Measurements from ENCODE around the gene SLC35F1.

Gene SLC35F1

GRCh38 chr6:118319894-118320649 lies 413.0 kb downstream of the SLC35F1 start:
- Histone ChIP-seq H3K27ac (ENCODE audit: low read depth, low read length, severe bottlenecking) (no peak overlapping the region), H3K9me3 (ENCODE audit: control insufficient read depth, low read length) (no peaks in the 10 kb centered on the region), H3K4me3 (ENCODE audit: extremely low read depth, insufficient read depth, low read length, poor library complexity, severe bottlenecking) (no peak overlapping the region), H3K36me3 (ENCODE audit: control insufficient read depth, insufficient read depth, low read length) (no peaks in the 10 kb centered on the region), H3K4me1 (ENCODE audit: control insufficient read depth, insufficient read depth, low read length, poor library complexity, severe bottlenecking) (peaks cover 1% of the 10 kb centered on the region)
- WGBS, 2 experiments (ENCODE audit: insufficient coverage in 2 of 2), result 94 to 100% methylated on average over 2 of the region's 5 CpGs

- peaks cover 5% of the 10 kb centered on the region for H3K4me1 ChIP-seq (ENCODE audit: control insufficient read depth, insufficient read depth, low read length, poor library complexity, severe bottlenecking)
- no peak overlapping the region for H3K27ac ChIP-seq (ENCODE audit: low read depth, low read length, severe bottlenecking)
- no peak overlapping the region for H3K4me3 ChIP-seq (ENCODE audit: extremely low read depth, insufficient read depth, low read length, poor library complexity, severe bottlenecking)
- H3K36me3 ChIP-seq (ENCODE audit: control insufficient read depth, insufficient read depth, low read length), result no peaks in the 10 kb centered on the region
- H3K9me3 ChIP-seq (ENCODE audit: control insufficient read depth, low read length), result no peaks in the 10 kb centered on the region
- WGBS, 2 experiments (ENCODE audit: insufficient coverage in 2 of 2), result 80% methylated on average over 1 of the region's 2 CpGs; no CpG with 5 or more reads in 1 of the 2 experiments
Observed at GRCh38 chr6:118320652-118321051, 413.6 kb downstream of the SLC35F1 start.

- Histone ChIP-seq H3K9me3 (ENCODE audit: control insufficient read depth, low read length) (no peaks in the 10 kb centered on the region), H3K4me3 (ENCODE audit: extremely low read depth, insufficient read depth, low read length, poor library complexity, severe bottlenecking) (no peak overlapping the region), H3K4me1 (ENCODE audit: control insufficient read depth, insufficient read depth, low read length, poor library complexity, severe bottlenecking) (peaks cover 5% of the 10 kb centered on the region), H3K36me3 (ENCODE audit: control insufficient read depth, insufficient read depth, low read length) (no peaks in the 10 kb centered on the region), H3K27ac (ENCODE audit: low read depth, low read length, severe bottlenecking) (no peak overlapping the region)
- WGBS, 2 experiments (ENCODE audit: insufficient coverage in 2 of 2), result 70 to 84% methylated on average over 5 of the region's 5 CpGs
Observed at GRCh38 chr6:118324116-118324515, 417.1 kb downstream of the SLC35F1 start.

GRCh38 chr6:118325220-118325860 lies 418.3 kb downstream of the SLC35F1 start:
- H3K4me1 ChIP-seq (ENCODE audit: control insufficient read depth, insufficient read depth, low read length, poor library complexity, severe bottlenecking), result peaks cover 5% of the 10 kb centered on the region
- 85 to 88% methylated on average over 9 to 10 of the region's 10 CpGs for WGBS, 2 experiments (ENCODE audit: insufficient coverage in 2 of 2)
- H3K27ac ChIP-seq (ENCODE audit: low read depth, low read length, severe bottlenecking), result no peak overlapping the region
- no peaks in the 10 kb centered on the region for H3K9me3 ChIP-seq (ENCODE audit: control insufficient read depth, low read length)
- no peaks in the 10 kb centered on the region for H3K36me3 ChIP-seq (ENCODE audit: control insufficient read depth, insufficient read depth, low read length)
- no peak overlapping the region for H3K4me3 ChIP-seq (ENCODE audit: extremely low read depth, insufficient read depth, low read length, poor library complexity, severe bottlenecking)

- H3K36me3 ChIP-seq (ENCODE audit: control insufficient read depth, insufficient read depth, low read length), result no peaks in the 10 kb centered on the region
- no peak overlapping the region for H3K27ac ChIP-seq (ENCODE audit: low read depth, low read length, severe bottlenecking)
- H3K9me3 ChIP-seq (ENCODE audit: control insufficient read depth, low read length), result no peaks in the 10 kb centered on the region
- peaks cover 5% of the 10 kb centered on the region for H3K4me1 ChIP-seq (ENCODE audit: control insufficient read depth, insufficient read depth, low read length, poor library complexity, severe bottlenecking)
- no peak overlapping the region for H3K4me3 ChIP-seq (ENCODE audit: extremely low read depth, insufficient read depth, low read length, poor library complexity, severe bottlenecking)
Observed at GRCh38 chr6:118326712-118327111, 419.6 kb downstream of the SLC35F1 start.

- Histone ChIP-seq H3K9me3 (ENCODE audit: control insufficient read depth, low read length) (no peaks in the 10 kb centered on the region), H3K4me1 (ENCODE audit: control insufficient read depth, insufficient read depth, low read length, poor library complexity, severe bottlenecking) (peaks cover 5% of the 10 kb centered on the region), H3K36me3 (ENCODE audit: control insufficient read depth, insufficient read depth, low read length) (no peaks in the 10 kb centered on the region), H3K27ac (ENCODE audit: low read depth, low read length, severe bottlenecking) (no peak overlapping the region), H3K4me3 (ENCODE audit: extremely low read depth, insufficient read depth, low read length, poor library complexity, severe bottlenecking) (no peak overlapping the region)
Observed at GRCh38 chr6:118327237-118327636, 420.2 kb downstream of the SLC35F1 start.

GRCh38 chr6:118333772-118334171 lies 426.7 kb downstream of the SLC35F1 start:
- no peaks in the 10 kb centered on the region for H3K9me3 ChIP-seq (ENCODE audit: control insufficient read depth, low read length)
- WGBS, 2 experiments (ENCODE audit: insufficient coverage in 2 of 2), result 100% methylated on average over 1 of the region's 1 CpG; no CpG with 5 or more reads in 1 of the 2 experiments

GRCh38 chr6:118334634-118335033 lies 427.6 kb downstream of the SLC35F1 start:
- no peaks in the 10 kb centered on the region for H3K36me3 ChIP-seq (ENCODE audit: control insufficient read depth, insufficient read depth, low read length)
- no CpG with 5 or more reads among the region's 1 CpG for WGBS, 2 experiments (ENCODE audit: insufficient coverage in 2 of 2)
- H3K4me3 ChIP-seq (ENCODE audit: extremely low read depth, insufficient read depth, low read length, poor library complexity, severe bottlenecking), result no peak overlapping the region
- H3K27ac ChIP-seq (ENCODE audit: low read depth, low read length, severe bottlenecking), result no peak overlapping the region
- no peaks in the 10 kb centered on the region for H3K9me3 ChIP-seq (ENCODE audit: control insufficient read depth, low read length)
- H3K4me1 ChIP-seq (ENCODE audit: control insufficient read depth, insufficient read depth, low read length, poor library complexity, severe bottlenecking), result no peaks in the 10 kb centered on the region

More at GRCh38 chr6:118333772-118334171, 426.7 kb downstream of the SLC35F1 start:
- Histone ChIP-seq H3K27ac (ENCODE audit: low read depth, low read length, severe bottlenecking) (no peak overlapping the region), H3K36me3 (ENCODE audit: control insufficient read depth, insufficient read depth, low read length) (no peaks in the 10 kb centered on the region), H3K4me1 (ENCODE audit: control insufficient read depth, insufficient read depth, low read length, poor library complexity, severe bottlenecking) (no peaks in the 10 kb centered on the region), H3K4me3 (ENCODE audit: extremely low read depth, insufficient read depth, low read length, poor library complexity, severe bottlenecking) (no peak overlapping the region)

- Histone ChIP-seq H3K4me3 (ENCODE audit: extremely low read depth, insufficient read depth, low read length, poor library complexity, severe bottlenecking) (no peak overlapping the region), H3K4me1 (ENCODE audit: control insufficient read depth, insufficient read depth, low read length, poor library complexity, severe bottlenecking) (no peaks in the 10 kb centered on the region), H3K9me3 (ENCODE audit: control insufficient read depth, low read length) (no peaks in the 10 kb centered on the region), H3K27ac (ENCODE audit: low read depth, low read length, severe bottlenecking) (no peak overlapping the region), H3K36me3 (ENCODE audit: control insufficient read depth, insufficient read depth, low read length) (no peaks in the 10 kb centered on the region)
- no CpG with 5 or more reads among the region's 1 CpG for WGBS, 2 experiments (ENCODE audit: insufficient coverage in 2 of 2)
Observed at GRCh38 chr6:118335325-118335816, 428.3 kb downstream of the SLC35F1 start.

GRCh38 chr6:118344014-118344670 lies 437.1 kb downstream of the SLC35F1 start:
- no peaks in the 10 kb centered on the region for H3K9me3 ChIP-seq (ENCODE audit: control insufficient read depth, low read length)
- WGBS, 2 experiments (ENCODE audit: insufficient coverage in 2 of 2), result 79 to 82% methylated on average over 6 of the region's 6 CpGs
- no peaks in the 10 kb centered on the region for H3K4me1 ChIP-seq (ENCODE audit: control insufficient read depth, insufficient read depth, low read length, poor library complexity, severe bottlenecking)
- no peak overlapping the region for H3K4me3 ChIP-seq (ENCODE audit: extremely low read depth, insufficient read depth, low read length, poor library complexity, severe bottlenecking)
- H3K27ac ChIP-seq (ENCODE audit: low read depth, low read length, severe bottlenecking), result no peak overlapping the region
- H3K36me3 ChIP-seq (ENCODE audit: control insufficient read depth, insufficient read depth, low read length), result no peaks in the 10 kb centered on the region
